Measurements from ENCODE around the gene RPL37A. TPM values are rescaled to one million over a fixed set of nuclear protein-coding genes. Genes with fewer than 3 reads are reported as not detected.

RPL37A gene
- total RNA-seq, 1 experiment from 2014 or later, result 2,133 TPM

GRCh38 chr2:216546241-216546640 is 47.6 kb downstream of the RPL37A start:
- no peak for DNase-seq (ENCODE audit: low spot score)

DNA sequence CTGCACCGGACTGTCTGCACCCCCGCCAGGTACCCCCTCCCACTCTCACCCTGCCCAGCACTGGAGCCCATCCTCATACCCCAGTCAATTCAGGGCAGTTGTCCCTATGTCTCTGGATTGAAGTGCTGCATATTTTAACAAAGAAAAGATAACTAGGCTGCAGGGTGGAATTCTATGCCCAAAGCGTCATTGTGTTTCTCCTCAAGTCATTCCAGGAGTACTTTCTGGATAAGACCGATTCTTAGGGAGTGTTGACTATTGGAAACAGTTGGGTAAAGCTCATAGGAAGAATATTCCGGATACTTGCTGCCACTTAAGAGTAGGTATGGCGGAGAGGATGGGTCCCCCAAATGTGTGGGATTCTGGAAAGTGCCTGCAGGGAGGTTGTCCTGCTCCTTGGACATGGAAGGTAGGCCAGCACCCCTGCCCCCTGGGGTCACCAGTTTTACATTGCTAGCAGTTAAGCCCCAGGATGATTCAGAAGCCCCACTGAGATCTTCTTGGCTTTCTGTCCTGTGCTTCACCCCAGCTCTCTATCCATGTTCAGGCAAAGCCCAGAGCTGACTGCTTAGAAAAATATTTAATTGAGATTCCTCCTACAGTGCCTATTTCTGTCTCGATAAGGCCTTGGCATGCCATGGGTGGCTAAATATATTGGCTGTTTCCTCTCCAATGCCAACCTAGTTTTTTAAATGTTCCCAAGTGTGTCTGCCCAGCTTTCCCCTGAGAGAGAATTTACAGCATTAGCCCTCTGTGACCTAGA is 48.2 kb downstream of the RPL37A start:
- no peak for DNase-seq (ENCODE audit: low spot score)

DNA sequence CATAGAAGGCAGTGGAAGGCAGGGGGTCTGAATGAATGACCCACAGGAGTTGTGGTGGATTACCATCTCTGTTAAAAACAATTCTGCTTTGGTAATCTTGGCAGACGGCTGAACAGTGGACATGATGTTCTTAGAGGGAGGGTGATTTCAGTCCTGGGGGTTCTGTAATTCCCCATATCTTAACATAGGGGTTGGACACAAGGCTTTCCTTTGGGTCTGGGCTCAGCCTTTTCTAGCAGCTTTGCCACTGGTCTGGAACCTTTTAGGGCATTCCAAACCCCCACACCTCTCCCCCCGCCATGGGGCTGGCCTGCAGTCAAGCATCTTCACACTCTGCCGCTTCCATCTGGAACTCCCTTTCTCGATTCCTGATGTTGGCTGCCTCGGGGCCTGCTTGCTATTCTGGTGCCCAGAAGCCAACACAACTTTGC is 50.3 kb downstream of the RPL37A start:
- no peak for DNase-seq (ENCODE audit: low spot score)

DNA sequence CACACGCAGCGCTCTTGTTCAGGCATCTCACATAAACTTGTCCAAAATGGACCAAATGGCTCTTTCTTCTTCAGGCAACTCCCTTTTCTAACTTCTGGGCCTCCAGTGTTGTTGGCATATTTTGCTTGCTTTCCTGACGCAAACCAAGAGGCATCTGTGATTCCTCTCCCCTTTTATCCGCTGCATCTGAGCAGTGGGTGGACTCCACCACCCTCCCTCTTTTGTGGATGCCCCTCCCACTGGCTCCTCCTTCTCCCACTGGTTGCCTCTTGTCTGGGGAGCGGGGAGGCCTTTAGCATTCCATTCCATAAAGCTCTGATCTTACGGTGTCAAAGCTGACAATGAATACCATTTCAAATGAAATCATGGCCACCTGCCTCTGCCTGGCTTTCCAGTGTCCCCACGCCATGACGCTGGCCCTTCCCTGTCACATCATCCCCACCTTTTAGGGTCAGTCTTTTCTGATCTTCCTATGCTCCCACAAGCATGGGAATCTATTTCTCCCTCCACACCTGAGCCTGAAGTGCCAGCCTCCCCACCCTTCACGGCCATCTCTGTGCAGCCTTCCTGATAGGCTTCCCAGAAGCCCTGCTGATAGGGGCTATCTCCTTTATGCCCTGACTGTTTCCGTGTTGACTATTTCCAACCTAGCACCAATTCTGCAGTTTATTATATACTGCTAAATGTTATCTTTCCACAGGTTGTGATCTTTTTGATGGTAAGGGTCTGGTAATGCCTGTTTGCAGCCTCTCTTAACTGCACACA is 51.5 kb downstream of the RPL37A start:
- no peak for DNase-seq (ENCODE audit: low spot score)

DNA sequence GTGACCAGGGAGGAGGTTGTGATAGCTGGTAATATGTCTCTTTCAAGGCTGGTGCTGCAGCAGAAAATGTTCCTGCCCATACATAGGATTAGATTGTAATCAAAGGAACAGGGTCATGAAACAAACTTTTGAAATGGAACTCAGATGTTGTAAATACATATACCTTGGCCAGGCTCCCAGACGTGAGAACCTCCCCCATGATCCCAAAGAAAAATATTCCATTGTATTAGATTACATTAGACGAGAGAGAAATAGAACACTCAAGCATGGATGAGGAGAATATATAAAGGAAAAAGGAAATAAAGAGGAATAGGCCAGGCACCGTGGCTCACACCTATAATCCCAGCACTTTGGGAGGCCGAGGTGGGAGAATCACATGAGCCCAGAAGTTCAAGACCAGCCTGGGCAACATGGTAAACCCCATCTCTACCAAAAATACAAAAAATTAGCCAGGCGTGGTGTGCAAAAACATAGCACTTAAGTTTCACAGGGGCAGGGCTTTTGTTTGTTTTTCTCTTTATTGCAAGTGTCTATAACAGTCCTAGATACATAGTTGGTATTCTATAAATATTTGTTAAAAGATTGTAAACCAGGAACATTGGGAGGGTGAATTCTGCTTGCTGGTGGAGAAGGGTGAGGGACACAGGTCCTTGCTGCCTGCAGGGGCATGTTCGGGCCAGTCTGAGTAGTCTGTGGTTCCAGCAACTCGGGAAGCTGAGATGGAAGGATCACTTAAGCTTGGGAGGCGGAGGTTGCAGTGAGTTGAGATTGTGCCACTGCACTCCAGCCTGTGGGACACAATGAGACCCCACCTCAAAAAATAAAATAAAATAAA is 52.8 kb downstream of the RPL37A start:
- no peak for DNase-seq (ENCODE audit: low spot score)

- no peak for DNase-seq (ENCODE audit: low spot score)
Measured at GRCh38 chr2:216553093-216553478, 54.4 kb downstream of the RPL37A start.

Other genes starting within 250 kb of the RPL37A start
- not detected in 2 replicates for gene MARCHF4, start 126.4 kb upstream of the RPL37A start, total RNA-seq (2014; rRNA removed; shearing (Covaris generic))
- gene SMARCAL1, start 86.4 kb upstream of the RPL37A start, total RNA-seq (2014; rRNA removed; shearing (Covaris generic)), result 3.6 and 8.5 TPM in 2 replicates
- 89.8 and 91.4 TPM in 2 replicates for gene IGFBP2, start 134.6 kb downstream of the RPL37A start, total RNA-seq (2014; rRNA removed; shearing (Covaris generic))
- gene IGFBP5, start 196.7 kb downstream of the RPL37A start, total RNA-seq (2014; rRNA removed; shearing (Covaris generic)), result not detected in 2 replicates

Data from HT-29 (cell line).